Activated CD8-positive, alpha-beta memory T cell treated with anti-CD3 and anti-CD28 coated beads for 48 hours (primary cell): ENCODE measurements around the gene FGF13.

Source experiments
- DNase-seq, 3 experiments: peaks; one replicate each; pipeline ENCODE4 v3.0.0-alpha.2; 2020; ENCODE audit warnings: low read depth in 2 of 3, low spot score in 2 of 3

FGF13 gene

GRCh38 chrX:138664466-138664865, 47.1 kb downstream of the FGF13 start:
- no peak for DNase-seq

DNA sequence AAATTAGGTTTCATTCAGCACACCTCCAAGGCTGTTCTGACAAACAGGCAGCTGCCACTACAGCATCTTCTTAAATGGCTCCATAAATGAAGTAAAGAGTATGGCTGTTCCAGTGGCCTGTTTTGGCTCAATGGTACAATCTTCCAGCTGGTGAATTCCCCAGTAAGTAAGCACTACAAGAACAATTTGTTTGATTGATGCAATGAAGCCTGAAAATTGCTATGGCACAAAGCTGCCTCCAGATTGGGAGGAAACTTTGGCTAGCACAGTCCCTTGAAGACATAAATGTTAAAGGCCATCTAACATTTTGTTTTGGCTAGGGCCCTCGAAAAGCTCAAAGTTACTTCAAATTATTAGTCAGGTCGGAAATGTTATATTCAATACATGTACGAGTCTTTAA, 47.5 kb downstream of the FGF13 start:
- no peak for DNase-seq

GRCh38 chrX:138651494-138651893, 60.0 kb downstream of the FGF13 start:
- DNase-seq, result no peak

GRCh38 chrX:138648568-138648967, 62.9 kb downstream of the FGF13 start:
- no peak for DNase-seq

- DNase-seq, result no peak
These were observed 72.5 kb downstream of the FGF13 start for GRCh38 chrX:138638996-138639395.
